Mesothelial cell of epicardium (in vitro differentiated cells): Measurements from ENCODE around the gene GPR171. TPM values are rescaled to one million over a fixed set of nuclear protein-coding genes. Genes with fewer than 3 reads are reported as not detected.

ENCODE experiments used
- DNase-seq, 2 experiments: peaks; one replicate each; pipeline ENCODE4 v3.0.0; 2021; ENCODE audit warnings: low spot score in 2 of 2; ENCODE audit not compliant: unreplicated experiment in 2 of 2
- H3K27ac Mint-ChIP-seq: 2 replicates; pipeline ENCODE4 v1.8.0; 2021; ENCODE audit warnings: mixed read lengths
- H3K27me3 Mint-ChIP-seq: 2 replicates; pipeline ENCODE4 v1.8.0; 2021; ENCODE audit warnings: low read depth, mixed read lengths
- H3K36me3 Mint-ChIP-seq: 2 replicates; pipeline ENCODE4 v1.8.0; 2021; ENCODE audit warnings: mixed read lengths
- H3K4me1 Mint-ChIP-seq: 2 replicates; pipeline ENCODE4 v1.8.0; 2021; ENCODE audit warnings: mixed read lengths
- H3K4me3 Mint-ChIP-seq: 2 replicates; pipeline ENCODE4 v1.8.0; 2021; ENCODE audit warnings: mild to moderate bottlenecking, moderate library complexity, mixed read lengths
- H3K9me3 Mint-ChIP-seq: 2 replicates; pipeline ENCODE4 v1.8.0; 2021; ENCODE audit warnings: mixed read lengths
- total RNA-seq: library from RNA; stranded (reverse); gene quantifications from 3 replicates; pipeline ENCODE4 v1.2.1, GENCODE V29; 2021
- TF ChIP-seq, protein P1 (sequence below): fragments of 200-600 bp; sonication (generic); IDR thresholded peaks from one replicate; pipeline ENCODE4 v1.5.0; 2021; ENCODE audit warnings: antibody characterized with exemption; ENCODE audit not compliant: unreplicated experiment

GPR171 gene
- total RNA-seq, 1 donor from 2014 or later: not detected

DNA sequence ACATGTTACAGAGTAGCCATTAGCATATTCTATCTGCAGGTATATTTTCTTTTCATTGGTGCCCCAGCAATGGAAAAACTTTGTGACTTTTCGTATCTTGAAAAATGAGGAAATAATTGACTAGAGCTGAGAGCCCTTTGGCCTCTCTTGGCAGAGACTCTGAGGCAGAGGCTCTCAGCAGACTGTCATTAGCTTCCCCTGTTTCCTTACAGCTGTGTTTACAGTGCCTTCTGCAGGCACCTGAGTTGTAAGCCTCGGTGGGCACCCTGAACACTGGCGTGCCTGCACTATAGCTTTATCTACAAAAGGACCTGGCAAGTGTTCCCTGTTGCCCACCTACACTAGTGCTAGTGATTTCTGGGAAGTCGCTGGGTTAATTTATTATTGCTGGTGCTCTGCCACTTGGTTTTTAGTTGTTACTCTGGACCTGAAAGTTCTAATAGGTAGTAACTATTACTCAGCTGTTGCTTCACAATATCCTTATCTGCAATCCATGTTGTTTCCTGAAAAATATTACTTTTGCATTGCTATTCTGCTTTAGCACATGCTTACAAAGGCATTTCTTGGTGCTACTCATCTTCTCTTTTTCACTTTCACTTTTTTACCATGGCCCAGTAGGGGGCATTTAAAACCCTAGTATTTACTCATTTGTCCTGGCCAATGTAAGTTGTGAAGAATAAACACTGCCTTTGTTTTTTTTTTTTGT lies 7.8 kb upstream of the GPR171 start:
- Mint-ChIP-seq H3K27ac (no peak overlapping the region), H3K9me3 (no peaks in the 10 kb centered on the region), H3K36me3 (no peaks in the 10 kb centered on the region), H3K27me3 (no peaks in the 10 kb centered on the region), H3K4me3 (no peak overlapping the region), H3K4me1 (peaks cover 23% of the 10 kb centered on the region)
- no peak for DNase-seq
- TF ChIP-seq, protein P1, sequence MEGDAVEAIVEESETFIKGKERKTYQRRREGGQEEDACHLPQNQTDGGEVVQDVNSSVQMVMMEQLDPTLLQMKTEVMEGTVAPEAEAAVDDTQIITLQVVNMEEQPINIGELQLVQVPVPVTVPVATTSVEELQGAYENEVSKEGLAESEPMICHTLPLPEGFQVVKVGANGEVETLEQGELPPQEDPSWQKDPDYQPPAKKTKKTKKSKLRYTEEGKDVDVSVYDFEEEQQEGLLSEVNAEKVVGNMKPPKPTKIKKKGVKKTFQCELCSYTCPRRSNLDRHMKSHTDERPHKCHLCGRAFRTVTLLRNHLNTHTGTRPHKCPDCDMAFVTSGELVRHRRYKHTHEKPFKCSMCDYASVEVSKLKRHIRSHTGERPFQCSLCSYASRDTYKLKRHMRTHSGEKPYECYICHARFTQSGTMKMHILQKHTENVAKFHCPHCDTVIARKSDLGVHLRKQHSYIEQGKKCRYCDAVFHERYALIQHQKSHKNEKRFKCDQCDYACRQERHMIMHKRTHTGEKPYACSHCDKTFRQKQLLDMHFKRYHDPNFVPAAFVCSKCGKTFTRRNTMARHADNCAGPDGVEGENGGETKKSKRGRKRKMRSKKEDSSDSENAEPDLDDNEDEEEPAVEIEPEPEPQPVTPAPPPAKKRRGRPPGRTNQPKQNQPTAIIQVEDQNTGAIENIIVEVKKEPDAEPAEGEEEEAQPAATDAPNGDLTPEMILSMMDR: no peak

DNA sequence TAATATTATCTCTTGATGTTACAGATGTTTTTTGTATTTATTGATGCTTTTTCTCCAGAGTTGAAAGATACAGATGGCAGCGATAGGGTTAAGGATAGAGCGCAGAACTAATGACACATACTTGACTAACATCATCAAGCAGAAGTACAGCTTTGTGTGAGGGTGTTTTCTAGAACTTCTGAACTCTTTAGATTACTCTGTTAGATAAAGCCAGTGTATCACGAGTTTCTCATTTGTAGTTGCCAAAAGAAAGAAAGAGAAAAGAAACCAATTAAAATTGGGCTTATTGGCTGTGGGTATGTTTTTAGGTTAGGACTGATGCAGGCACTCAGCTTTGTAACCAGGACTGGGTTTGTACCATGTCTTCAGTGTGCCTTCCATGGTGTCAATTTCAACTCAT lies 6.6 kb upstream of the GPR171 start:
- TF ChIP-seq, protein P1: no peak
- no peaks in the 10 kb centered on the region for H3K36me3 Mint-ChIP-seq
- peaks cover 23% of the 10 kb centered on the region for H3K4me1 Mint-ChIP-seq
- H3K4me3 Mint-ChIP-seq: no peak overlapping the region
- no peaks in the 10 kb centered on the region for H3K27me3 Mint-ChIP-seq
- H3K27ac Mint-ChIP-seq: no peak overlapping the region
- no peak for DNase-seq
- H3K9me3 Mint-ChIP-seq: no peaks in the 10 kb centered on the region

DNA sequence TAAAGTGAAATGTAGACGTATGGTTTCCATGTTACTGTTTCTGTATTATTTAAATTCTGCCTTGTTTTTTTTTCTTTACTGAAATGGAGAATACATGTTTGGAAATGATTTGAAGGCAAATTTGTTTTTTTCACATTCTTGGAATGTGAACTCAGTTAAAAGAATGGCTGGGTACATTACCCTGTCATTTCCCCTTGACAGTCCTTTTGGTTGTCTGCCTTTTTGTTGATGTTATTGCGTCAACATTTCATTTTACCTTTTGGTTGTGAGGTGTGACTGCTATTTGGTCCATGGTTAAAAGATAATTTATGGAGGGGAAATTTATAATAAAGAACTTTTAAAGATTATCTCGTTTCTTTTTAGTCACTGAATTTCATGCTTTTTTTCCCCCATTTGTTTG lies 3.2 kb upstream of the GPR171 start:
- peaks cover 22% of the 10 kb centered on the region for H3K4me1 Mint-ChIP-seq
- H3K36me3 Mint-ChIP-seq: no peaks in the 10 kb centered on the region
- H3K27ac Mint-ChIP-seq: no peak overlapping the region
- H3K4me3 Mint-ChIP-seq: no peak overlapping the region
- TF ChIP-seq, protein P1: no peak
- no peaks in the 10 kb centered on the region for H3K9me3 Mint-ChIP-seq
- H3K27me3 Mint-ChIP-seq: no peaks in the 10 kb centered on the region
- no peak for DNase-seq

DNA sequence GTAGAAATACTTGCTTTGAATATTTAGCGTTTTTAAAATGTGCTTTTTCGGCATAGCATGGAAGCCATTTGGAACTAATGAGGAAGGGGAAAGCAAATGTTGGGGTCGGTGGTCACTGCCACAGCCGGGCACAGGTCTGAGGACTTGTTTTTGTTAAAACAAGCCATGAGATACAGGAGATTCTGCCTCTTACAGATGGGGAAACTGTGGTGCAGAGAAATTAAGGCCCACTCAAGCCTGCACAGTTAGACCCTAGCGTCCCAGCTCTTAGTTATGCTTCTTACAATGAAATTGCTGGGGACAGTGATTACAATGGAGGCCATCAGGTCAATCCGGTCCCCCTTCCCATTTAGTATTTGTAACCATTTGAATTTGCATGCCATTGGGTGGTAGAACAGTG lies 2.5 kb upstream of the GPR171 start:
- no peaks in the 10 kb centered on the region for H3K36me3 Mint-ChIP-seq

DNA sequence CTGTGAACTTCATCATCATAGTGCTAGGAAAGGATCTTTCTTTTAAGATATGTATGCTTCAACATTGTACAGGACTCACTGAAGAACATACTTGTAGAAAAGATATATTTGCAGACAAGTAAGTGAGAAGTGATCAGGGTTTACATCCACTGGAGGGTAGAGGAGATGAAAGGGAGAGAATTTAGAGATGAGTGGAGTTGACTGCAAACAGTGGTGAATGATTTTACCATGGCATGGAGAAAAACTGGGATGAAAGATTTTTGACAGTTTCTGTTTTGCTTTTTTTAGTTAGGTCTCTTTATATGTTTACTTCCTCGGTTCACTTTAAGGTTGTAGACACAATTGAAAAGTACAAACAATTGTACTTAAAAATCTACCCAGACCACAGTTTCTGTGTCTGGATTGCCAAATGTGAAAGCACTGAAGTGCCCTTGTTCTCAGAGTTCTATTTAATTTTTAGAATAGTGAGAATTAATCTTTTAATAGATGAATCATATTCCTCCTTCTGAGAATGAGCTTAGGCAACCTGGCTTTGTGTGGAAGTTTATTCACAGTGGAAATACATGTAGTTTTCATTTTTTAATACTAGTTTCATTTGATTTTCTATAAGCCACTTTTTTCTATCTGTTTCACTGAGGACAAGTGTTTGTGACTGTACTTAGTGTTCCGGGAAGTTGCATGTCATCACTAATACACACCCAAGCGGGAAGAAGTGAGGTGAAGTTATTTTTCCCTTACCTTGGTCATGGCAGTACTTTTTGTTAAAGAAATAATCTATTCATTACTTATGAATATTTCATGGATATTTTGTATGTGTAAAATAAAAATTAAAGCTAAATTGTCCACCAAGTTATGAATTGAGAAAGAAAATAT lies 1.8 kb upstream of the GPR171 start:
- H3K36me3 Mint-ChIP-seq: no peaks in the 10 kb centered on the region
- no peak overlapping the region for H3K4me3 Mint-ChIP-seq
- H3K27ac Mint-ChIP-seq: no peak overlapping the region
- no peaks in the 10 kb centered on the region for H3K9me3 Mint-ChIP-seq
- H3K27me3 Mint-ChIP-seq: no peaks in the 10 kb centered on the region
- DNase-seq: no peak
- TF ChIP-seq, protein P1: no peak
- peaks cover 12% of the 10 kb centered on the region for H3K4me1 Mint-ChIP-seq

More for the DNA sequence above, 2.5 kb upstream of the GPR171 start:
- no peaks in the 10 kb centered on the region for H3K27me3 Mint-ChIP-seq
- peaks cover 16% of the 10 kb centered on the region for H3K4me1 Mint-ChIP-seq
- DNase-seq: no peak
- no peaks in the 10 kb centered on the region for H3K9me3 Mint-ChIP-seq
- no peak overlapping the region for H3K4me3 Mint-ChIP-seq
- no peak overlapping the region for H3K27ac Mint-ChIP-seq
- TF ChIP-seq, protein P1: no peak
